Activated naive CD4-positive, alpha-beta T cell treated with anti-CD3 and anti-CD28 coated beads, Interleukin-2, amount 50 U/mL, for 24 hours (primary cell): Measurements from ENCODE around the gene TBC1D7.

Experiments used
- H3K27ac Mint-ChIP-seq: one replicate; pipeline ENCODE4 v1.8.0; 2021; ENCODE audit warnings: mild to moderate bottlenecking, mixed read lengths
- H3K27me3 Mint-ChIP-seq: one replicate; pipeline ENCODE4 v1.8.0; 2021; ENCODE audit warnings: mixed read lengths
- H3K36me3 Mint-ChIP-seq: one replicate; pipeline ENCODE4 v1.8.0; 2021; ENCODE audit warnings: mixed read lengths
- H3K4me1 Mint-ChIP-seq: one replicate; pipeline ENCODE4 v1.8.0; 2021; ENCODE audit warnings: mixed read lengths
- H3K4me3 Mint-ChIP-seq: one replicate; pipeline ENCODE4 v1.8.0; 2021; ENCODE audit warnings: mild to moderate bottlenecking, mixed read lengths
- H3K9me3 Mint-ChIP-seq: one replicate; pipeline ENCODE4 v1.8.0; 2021; ENCODE audit warnings: mixed read lengths

Gene TBC1D7

DNA sequence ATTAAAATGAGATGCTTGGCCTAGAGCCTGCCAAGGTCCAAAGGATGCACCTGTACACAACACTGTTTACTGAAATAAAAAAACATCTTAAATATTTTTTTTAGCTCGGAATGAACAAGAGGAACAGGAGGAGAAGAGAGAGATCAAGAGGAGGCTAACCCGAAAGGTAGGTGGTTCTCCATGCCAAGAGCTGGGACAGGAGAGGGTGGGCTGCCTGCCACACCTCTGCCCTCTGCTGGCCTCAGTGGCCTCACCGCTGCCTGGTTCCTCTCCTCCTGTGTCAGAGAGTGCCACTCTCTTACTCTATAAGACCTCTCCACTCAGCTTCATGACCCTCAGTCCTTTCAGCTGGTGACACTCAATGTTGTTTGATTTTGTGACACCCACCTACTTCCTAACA is 50.2 kb downstream of the TBC1D7 start:
- H3K27me3 Mint-ChIP-seq: no peaks in the 10 kb centered on the region

DNA sequence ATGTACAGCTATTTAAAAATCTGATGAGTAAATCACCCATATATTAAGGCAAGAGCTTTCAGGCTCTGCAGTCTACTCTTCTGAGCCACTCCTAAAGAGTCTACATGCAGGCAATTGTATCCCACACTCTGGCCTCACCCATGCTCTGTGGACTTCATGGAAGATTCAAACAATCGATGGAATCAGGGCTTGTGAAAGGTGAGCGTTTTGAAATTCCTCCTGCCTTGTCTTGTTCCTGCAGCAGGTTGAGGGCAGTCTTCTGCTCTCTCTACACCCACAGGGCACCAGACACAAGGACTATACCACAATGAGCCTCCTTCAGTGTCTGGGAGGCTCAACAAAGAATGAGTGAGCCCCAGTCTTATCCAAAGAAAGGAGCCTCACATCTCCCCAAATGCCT is 51.1 kb downstream of the TBC1D7 start:
- peaks cover 29% of the 10 kb centered on the region for H3K4me1 Mint-ChIP-seq
- H3K27ac Mint-ChIP-seq: no peak overlapping the region

More for the DNA sequence above, 50.2 kb downstream of the TBC1D7 start:
- H3K9me3 Mint-ChIP-seq: no peaks in the 10 kb centered on the region
- H3K4me3 Mint-ChIP-seq: no peak overlapping the region
- H3K27ac Mint-ChIP-seq: no peak overlapping the region
- H3K4me1 Mint-ChIP-seq: peaks cover 22% of the 10 kb centered on the region
- no peaks in the 10 kb centered on the region for H3K36me3 Mint-ChIP-seq

DNA sequence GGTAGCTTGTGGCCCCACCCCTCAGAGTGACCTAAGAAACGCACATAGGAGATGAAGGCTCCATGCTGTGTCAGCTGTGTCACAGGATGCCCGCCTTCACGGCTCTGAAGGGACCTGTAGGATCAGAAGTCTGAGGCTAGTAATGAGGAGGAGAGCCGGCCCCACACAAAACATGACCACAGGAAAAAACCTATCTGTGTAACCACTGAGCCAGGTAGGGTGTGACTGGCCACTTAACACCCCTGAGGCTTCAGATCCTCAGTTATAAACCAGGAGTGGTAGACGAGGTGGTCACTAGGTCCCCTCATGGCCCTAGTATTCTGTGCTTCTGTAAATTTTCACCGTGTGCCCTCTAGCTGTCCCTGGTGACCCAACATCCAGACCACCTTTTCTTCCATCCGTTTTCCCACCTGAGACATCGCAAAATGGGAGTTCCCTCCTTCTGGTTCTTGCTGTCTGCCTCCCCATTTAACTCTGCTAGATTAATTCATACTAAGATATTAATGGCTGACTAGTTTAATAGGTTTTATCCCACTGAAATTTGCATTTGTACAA is 52.8 kb downstream of the TBC1D7 start:
- H3K9me3 Mint-ChIP-seq: no peaks in the 10 kb centered on the region
- peaks cover 31% of the 10 kb centered on the region for H3K4me1 Mint-ChIP-seq
- H3K36me3 Mint-ChIP-seq: peaks cover 3% of the 10 kb centered on the region
- no peak overlapping the region for H3K4me3 Mint-ChIP-seq
- H3K27ac Mint-ChIP-seq: no peak overlapping the region
- no peaks in the 10 kb centered on the region for H3K27me3 Mint-ChIP-seq

More for the DNA sequence above, 51.1 kb downstream of the TBC1D7 start:
- H3K4me3 Mint-ChIP-seq: no peak overlapping the region
- peaks cover under 1% of the 10 kb centered on the region for H3K36me3 Mint-ChIP-seq
- no peaks in the 10 kb centered on the region for H3K9me3 Mint-ChIP-seq
- H3K27me3 Mint-ChIP-seq: no peaks in the 10 kb centered on the region

DNA sequence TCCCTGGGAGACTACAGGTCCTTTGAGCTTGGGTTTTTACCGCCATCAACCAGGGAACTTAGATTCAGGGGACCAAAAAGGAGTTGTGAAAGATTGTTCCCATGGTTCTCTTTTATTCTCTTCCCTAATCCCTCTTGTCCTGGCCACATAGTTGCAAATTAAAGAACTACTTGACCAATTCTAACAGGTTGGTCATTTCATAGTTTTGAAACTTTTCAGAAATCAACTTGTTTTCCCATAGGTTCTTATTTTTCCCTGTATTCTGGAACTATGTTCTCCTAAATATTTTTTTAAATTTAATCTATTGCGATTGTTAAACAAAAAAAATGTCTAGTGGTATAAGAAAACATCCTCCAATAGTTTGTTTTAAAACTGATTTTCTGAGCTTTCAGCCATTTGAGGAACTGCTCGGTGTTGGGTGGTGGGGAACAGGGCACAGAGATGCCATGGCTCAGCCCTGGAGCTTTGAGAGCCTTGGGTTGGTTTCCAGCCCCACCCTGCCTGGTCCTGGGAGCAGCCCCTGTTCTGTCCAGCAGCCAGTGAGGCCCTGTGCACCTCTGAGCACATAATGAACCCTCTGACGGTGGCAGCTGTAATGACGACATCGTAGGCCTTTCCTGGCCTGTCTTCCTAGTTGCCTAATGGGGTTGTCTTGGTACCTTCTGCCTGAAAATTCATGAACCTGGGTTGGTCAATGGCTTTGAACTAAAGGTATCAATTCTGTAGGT is 53.5 kb downstream of the TBC1D7 start:
- Mint-ChIP-seq H3K36me3 (peaks cover 3% of the 10 kb centered on the region), H3K27ac (peak overlapping the region; percentile 8), H3K9me3 (no peaks in the 10 kb centered on the region), H3K4me3 (no peak overlapping the region), H3K27me3 (no peaks in the 10 kb centered on the region), H3K4me1 (peaks cover 27% of the 10 kb centered on the region)

DNA sequence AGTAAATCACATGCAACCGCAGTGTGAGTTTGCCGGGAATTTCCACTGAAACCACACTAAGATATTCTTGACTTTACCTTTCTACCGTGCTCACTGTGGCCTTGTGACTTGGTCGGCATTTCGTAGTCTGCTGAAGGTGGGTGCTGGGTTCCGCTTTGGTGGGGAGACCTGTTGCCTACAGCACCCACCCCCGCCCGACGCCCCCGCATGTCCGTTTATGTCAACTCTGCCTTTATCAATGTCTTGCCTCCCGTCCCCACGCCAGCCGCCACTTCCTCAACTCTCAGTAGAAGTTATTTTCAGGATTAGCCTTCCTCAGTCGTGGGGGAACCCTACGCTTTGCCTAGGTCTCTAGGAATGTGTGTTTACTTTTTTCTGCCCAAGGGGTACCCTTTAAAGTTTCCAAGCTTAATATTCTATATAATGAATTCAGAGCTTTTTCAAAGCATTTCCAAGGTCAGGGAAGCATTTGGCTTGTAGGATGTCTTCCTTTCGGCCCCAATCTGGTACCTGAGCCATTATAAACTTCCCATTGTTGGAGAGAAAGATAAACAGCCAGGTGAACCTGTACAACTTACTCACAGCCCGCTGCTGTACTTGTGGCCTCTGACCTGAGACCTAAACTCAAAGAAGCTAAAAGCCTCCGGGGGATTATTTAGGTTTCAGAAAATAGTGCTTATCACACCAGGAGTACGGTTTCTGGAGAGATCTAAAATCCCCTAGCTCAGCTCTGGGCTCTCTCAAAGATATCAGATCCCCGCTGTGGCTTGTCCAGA is 54.2 kb downstream of the TBC1D7 start:
- Mint-ChIP-seq H3K4me1 (peaks cover 27% of the 10 kb centered on the region), H3K4me3 (peak overlapping the region; percentile 71), H3K9me3 (no peaks in the 10 kb centered on the region), H3K36me3 (peaks cover 3% of the 10 kb centered on the region), H3K27ac (peak overlapping the region; percentile 49), H3K27me3 (no peaks in the 10 kb centered on the region)

DNA sequence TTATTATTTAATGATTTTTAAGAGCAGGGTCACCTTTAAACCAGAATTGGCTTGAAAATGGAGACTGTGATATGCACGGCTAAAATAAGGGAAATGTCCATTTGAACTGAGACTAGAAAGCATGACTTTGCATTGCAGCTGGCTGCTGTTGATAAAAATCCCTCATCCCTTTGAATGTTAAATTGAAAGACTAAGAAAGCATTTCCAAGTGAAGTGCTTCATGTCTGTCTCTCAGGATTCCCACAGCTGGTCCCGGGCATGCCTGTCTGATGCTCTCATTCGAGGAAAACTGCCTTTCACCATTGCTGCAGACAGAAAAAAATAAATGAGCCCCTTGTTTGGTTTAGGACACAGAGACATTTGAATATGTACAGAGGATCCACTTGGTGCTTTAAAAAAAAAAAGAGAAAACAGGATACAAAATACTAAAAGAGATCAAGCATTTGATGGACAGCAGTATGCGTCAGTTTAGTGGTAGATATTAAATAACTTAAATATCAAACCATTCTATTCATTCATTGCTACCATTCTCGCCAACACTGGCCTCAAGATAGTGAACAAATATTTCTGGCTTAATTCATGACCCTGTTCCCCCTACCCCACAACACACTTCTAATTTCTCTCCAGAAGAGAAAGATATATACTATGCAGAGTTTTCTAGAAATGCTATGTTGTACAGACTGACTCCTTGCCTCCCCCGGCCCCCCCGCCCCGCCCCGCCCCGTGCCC is 55.0 kb downstream of the TBC1D7 start:
- H3K9me3 Mint-ChIP-seq: no peaks in the 10 kb centered on the region
- H3K4me3 Mint-ChIP-seq: peak overlapping the region; percentile 71
- H3K4me1 Mint-ChIP-seq: peaks cover 27% of the 10 kb centered on the region
- no peaks in the 10 kb centered on the region for H3K27me3 Mint-ChIP-seq
- H3K27ac Mint-ChIP-seq: no peak overlapping the region
- H3K36me3 Mint-ChIP-seq: peaks cover 3% of the 10 kb centered on the region

DNA sequence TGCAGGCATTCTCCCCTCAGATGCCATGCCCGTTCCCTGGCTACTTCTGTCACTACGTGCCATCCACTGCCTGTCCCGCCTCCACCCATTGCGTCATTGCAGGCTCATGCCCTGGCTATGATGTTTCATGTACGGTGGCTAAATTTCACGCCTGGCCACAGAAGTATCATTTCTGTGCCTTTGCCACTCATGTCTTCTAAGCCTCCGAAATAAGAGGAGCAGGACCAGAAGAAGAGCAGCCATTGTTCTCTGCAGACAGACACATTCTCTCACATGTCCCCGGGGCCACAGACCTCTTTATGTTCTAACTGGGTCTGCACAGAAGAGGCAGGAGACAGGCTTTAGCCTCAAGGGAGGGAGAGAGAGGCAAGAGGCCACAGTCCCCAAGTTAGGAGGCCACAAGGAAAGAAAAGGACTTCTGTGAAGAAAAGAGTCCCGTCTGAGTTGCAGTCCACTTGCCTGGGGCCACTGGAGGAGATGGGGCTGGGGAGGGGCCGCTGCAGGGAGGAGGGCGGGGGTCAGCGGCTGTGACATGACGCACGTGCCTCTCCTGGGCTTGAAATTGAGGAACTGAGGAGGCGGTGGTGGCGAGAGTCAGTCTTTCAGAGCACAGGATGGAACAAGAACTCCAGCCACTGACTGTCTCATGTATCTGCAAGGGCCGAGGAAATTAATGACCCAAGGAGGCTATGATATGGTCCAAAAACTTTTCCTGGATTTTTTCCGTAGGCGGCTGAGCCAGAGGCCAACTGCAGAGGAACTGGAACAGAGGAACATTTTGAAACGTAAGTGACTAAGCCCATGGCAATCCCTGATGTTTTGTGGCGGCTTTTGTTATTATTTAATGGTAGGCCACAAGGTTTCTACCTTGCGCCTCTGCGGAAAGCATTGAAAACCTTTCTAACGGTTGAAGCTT is 55.9 kb downstream of the TBC1D7 start:
- no peaks in the 10 kb centered on the region for H3K27me3 Mint-ChIP-seq
- H3K9me3 Mint-ChIP-seq: no peaks in the 10 kb centered on the region
- peak overlapping the region; percentile 55 for H3K27ac Mint-ChIP-seq
- peaks cover 27% of the 10 kb centered on the region for H3K4me1 Mint-ChIP-seq
- peaks cover 3% of the 10 kb centered on the region for H3K36me3 Mint-ChIP-seq
- no peak overlapping the region for H3K4me3 Mint-ChIP-seq

DNA sequence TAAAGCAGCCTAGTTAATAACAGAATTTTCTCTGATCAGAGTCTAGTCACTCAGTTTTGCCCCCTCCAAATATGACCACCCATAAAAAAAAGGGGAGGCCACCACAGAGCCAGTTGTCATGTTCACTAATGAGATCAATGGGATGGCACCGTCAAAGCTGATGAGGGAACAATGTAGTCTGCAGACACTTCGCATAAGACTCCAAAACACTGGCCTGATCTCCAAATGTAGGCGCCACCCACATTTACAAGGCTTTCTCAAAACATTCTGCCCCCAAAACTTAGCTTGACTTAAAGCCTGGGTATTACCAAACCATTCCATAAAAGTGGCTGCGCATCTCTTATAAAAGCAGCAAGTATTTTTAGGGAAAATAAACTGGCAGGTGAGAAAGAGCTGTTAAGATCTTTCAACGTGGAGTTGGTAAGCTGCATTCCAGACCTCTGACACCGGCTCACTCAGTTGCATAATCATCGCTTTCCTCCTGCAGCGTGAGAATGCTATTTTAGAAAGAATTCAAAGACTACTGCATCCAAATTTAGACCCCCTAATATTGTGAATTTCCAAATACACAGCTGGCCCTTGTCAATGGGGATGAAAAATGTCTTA is 59.3 kb downstream of the TBC1D7 start:
- Mint-ChIP-seq H3K27ac (no peak overlapping the region), H3K27me3 (no peaks in the 10 kb centered on the region), H3K4me1 (peaks cover 18% of the 10 kb centered on the region), H3K36me3 (peaks cover 3% of the 10 kb centered on the region), H3K9me3 (no peaks in the 10 kb centered on the region), H3K4me3 (no peak overlapping the region)

DNA sequence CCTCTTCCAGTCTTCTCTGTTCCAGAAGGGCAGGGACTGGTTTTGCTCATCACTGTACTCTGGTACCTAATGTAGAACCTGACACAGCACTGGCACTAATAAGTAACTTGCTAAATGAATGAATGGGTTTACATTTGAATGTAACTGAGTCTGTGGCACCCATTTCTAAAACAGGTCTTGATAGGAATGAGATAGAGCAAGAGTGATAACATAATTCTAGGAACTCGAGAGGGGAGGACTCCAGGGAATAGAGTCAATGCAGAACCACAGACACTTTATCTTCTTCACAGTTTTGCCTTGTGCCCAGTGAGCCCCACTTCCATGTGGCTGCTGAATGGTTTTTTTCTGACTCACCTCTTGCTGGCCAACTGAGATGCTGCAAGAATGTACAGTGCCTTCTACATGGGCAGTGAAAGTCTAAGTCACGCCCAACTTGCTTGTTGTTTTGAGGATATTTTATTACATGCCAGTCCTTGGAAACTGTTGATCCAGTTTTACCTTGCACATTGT is 61.1 kb downstream of the TBC1D7 start:
- Mint-ChIP-seq H3K27me3 (no peaks in the 10 kb centered on the region), H3K27ac (no peak overlapping the region), H3K9me3 (no peaks in the 10 kb centered on the region), H3K4me1 (peaks cover 2% of the 10 kb centered on the region), H3K36me3 (peaks cover 2% of the 10 kb centered on the region), H3K4me3 (no peak overlapping the region)

DNA sequence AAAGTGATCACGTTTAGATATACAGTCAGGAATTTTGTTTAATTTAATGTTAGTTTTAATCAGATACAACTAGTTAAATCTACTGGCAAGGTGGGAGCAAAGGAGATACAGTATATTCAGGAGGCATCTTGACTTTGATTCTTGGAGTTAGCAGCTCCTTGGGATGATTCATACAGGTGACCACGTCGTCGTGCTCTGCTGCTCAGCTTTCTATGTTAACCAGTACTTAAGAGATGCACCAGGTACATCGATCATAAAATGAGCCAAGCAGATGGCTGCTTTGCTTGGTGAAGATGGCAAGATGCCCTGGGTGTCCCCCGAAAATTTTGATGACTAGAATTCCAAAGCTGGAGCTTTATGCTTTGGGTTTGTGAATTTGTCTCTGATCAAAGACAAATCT is 64.7 kb downstream of the TBC1D7 start:
- no peaks in the 10 kb centered on the region for H3K36me3 Mint-ChIP-seq
- no peak overlapping the region for H3K4me3 Mint-ChIP-seq
- no peaks in the 10 kb centered on the region for H3K27me3 Mint-ChIP-seq
- no peak overlapping the region for H3K27ac Mint-ChIP-seq
- peaks cover 8% of the 10 kb centered on the region for H3K4me1 Mint-ChIP-seq
- no peaks in the 10 kb centered on the region for H3K9me3 Mint-ChIP-seq

DNA sequence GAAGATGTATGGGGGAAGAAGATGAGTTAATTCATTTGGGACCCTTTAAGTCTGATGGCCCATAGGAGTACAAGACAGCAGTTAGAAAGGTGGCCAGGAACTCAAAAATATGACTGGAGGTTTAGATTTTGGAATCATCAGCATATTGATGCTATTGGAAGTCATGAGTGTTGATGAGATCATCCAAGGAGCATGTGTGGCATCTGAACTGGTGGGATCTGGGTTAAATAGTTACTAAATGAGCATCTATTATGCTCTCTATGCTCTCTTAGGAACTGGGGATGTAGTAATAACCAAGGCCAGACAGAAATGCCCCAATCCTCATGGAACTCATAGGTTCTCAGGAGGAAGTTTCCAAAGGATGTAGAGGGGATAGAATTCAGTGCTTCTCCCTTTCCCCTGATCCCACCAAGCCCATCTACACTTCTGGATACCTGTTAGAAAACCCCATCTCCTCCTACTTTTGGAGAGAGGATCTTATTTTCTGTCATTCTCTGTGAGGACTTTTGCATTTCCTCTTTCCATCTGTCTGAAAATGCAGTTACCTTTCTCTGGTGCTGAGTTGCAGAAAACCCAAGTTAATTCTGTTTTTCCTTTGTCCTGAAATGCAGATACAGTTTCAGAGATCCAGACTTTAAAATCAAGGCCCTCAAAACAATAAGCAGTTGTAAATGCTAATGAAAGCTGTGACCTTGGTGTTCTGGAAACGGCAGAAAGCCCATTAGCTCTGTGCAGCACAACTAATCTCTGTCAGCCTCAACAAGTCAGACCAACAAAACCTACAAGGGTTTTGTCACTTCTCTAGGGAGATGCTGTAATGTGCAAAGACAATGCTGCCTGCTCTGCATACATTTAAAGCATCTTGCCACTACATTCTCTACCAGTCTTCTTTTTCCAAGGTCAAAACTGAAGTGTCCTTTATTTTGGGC is 65.8 kb downstream of the TBC1D7 start:
- Mint-ChIP-seq H3K36me3 (no peaks in the 10 kb centered on the region), H3K4me3 (no peak overlapping the region), H3K4me1 (peaks cover 8% of the 10 kb centered on the region), H3K27ac (no peak overlapping the region), H3K9me3 (no peaks in the 10 kb centered on the region), H3K27me3 (no peaks in the 10 kb centered on the region)

DNA sequence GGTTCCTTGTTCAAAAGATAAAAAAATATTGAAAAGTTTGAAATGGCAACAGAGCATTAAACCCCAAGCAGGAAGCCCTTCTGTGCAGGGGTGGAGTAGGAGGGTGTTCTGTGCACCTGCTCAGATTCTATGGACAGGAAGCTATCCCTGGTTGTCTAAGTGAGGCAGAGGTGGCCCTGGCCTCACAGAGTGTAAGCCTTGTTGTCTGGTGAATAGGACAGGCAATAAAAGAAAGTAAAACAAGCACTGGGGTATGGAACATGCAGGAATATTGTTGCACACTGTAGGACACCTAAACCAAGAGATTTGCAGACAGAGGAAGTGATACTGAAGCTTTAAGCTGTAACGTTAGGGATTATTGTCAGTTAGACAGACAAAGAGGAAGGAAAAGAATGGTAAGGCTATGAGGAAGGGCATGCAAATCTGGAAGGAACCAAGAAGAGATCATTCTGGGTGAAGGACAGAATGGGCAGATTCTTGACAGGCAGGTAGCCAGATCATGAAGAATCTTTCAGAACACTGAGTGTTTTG is 66.8 kb downstream of the TBC1D7 start:
- no peak overlapping the region for H3K4me3 Mint-ChIP-seq

DNA sequence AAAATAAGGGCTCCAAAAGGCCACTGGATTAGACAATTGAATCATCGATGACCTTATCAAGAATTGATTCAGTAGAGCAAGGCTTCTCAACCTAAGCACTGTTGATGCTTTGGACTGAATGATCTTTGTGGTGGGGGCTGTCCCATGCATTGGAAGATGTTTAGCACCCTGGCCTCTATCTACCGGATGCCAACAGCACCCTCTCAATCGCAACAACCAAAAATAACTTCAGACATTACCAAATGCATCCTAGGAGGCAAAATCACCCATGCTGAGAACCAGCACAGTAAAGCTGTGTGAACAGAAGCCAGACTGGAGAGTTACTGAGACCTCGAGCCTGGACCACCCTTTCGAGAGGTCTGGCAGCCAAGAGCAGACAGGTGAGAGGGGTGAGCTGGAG is 67.5 kb downstream of the TBC1D7 start:
- no peaks in the 10 kb centered on the region for H3K27me3 Mint-ChIP-seq
- H3K9me3 Mint-ChIP-seq: peaks cover 7% of the 10 kb centered on the region
- H3K36me3 Mint-ChIP-seq: peaks cover 2% of the 10 kb centered on the region
- H3K27ac Mint-ChIP-seq: no peak overlapping the region
- no peak overlapping the region for H3K4me3 Mint-ChIP-seq
- H3K4me1 Mint-ChIP-seq: peaks cover 8% of the 10 kb centered on the region

More for the DNA sequence above, 66.8 kb downstream of the TBC1D7 start:
- Mint-ChIP-seq H3K9me3 (peaks cover 4% of the 10 kb centered on the region), H3K4me1 (peaks cover 8% of the 10 kb centered on the region), H3K27me3 (no peaks in the 10 kb centered on the region), H3K27ac (no peak overlapping the region), H3K36me3 (peaks cover 2% of the 10 kb centered on the region)
